Smooth muscle cell (in vitro differentiated cells): ENCODE results near the gene CIB2. TPM values are rescaled to one million over a fixed set of nuclear protein-coding genes. Genes with fewer than 3 reads are reported as not detected.

Experiments
- DNase-seq: peaks from one replicate; lab custom pipeline; 2025; ENCODE audit not compliant: unreplicated experiment; lab: John Stamatoyannopoulos, UW
- H2AFZ ChIP-seq: fragments of 200-600 bp; sonication (generic); 2 replicates; pipeline ENCODE4 v1.6.0; 2016; ENCODE audit warnings: antibody characterized with exemption, low read depth, mild to moderate bottlenecking
- H3F3A ChIP-seq: fragments of 200-600 bp; sonication (generic); 2 replicates; pipeline ENCODE4 v1.6.0; 2017; ENCODE audit warnings: antibody characterized with exemption, low read depth
- H3K27ac ChIP-seq: fragments of 200-600 bp; sonication (generic); 2 replicates; pipeline ENCODE4 v1.5.1; 2016; ENCODE audit warnings: low read depth, mild to moderate bottlenecking
- H3K27me3 ChIP-seq: fragments of 200-600 bp; sonication (generic); 2 replicates; pipeline ENCODE4 v1.6.1; 2016; ENCODE audit warnings: low read depth, mild to moderate bottlenecking
- H3K36me3 ChIP-seq: fragments of 200-600 bp; sonication (generic); 2 replicates; pipeline ENCODE4 v1.5.1; 2016; ENCODE audit warnings: low read depth
- H3K4me1 ChIP-seq: fragments of 200-600 bp; sonication (generic); 2 replicates; pipeline ENCODE4 v1.5.1; 2016; ENCODE audit warnings: low read depth
- H3K4me2 ChIP-seq: fragments of 200-600 bp; sonication (generic); 2 replicates; pipeline ENCODE4 v1.6.0; 2016; ENCODE audit warnings: mild to moderate bottlenecking
- H3K4me3 ChIP-seq: fragments of 200-600 bp; sonication (generic); 2 replicates; pipeline ENCODE4 v1.5.1; 2016; ENCODE audit warnings: mild to moderate bottlenecking
- H3K79me2 ChIP-seq: fragments of 200-600 bp; sonication (generic); 2 replicates; pipeline ENCODE4 v1.6.0; 2016; ENCODE audit warnings: low read depth, mild to moderate bottlenecking
- H3K9ac ChIP-seq: fragments of 200-600 bp; sonication (generic); 2 replicates; pipeline ENCODE4 v1.6.0; 2016; ENCODE audit warnings: low read depth
- H3K9me3 ChIP-seq: fragments of 200-600 bp; sonication (generic); replicated peaks from 2 replicates; pipeline ENCODE4 v1.5.1; 2016; ENCODE audit warnings: low read depth
- H4K20me1 ChIP-seq: fragments of 200-600 bp; sonication (generic); 2 replicates; pipeline ENCODE4 v1.6.0; 2016; ENCODE audit warnings: low read depth
- CTCF ChIP-seq: fragments of 200-600 bp; sonication (generic); IDR thresholded peaks from 2 replicates; pipeline ENCODE4 v1.5.1; 2017; ENCODE audit warnings: borderline replicate concordance, mild to moderate bottlenecking, antibody characterized with exemption; ENCODE audit not compliant: insufficient read depth, poor library complexity, severe bottlenecking
- WGBS: methylation state at CpG from one replicate; pipeline ENCODE4 v1.1.7; 2016; ENCODE audit warnings: low lambda C conversion rate; 5-methylcytosine and 5-hydroxymethylcytosine counted together
- polyA plus RNA-seq: library from polyadenylated mRNA; unstranded; fragments of >200 nt; fragmentation: Nextera tagmentation; extraction: Ambion mirVana; gene quantifications from 2 replicates; pipeline ENCODE4 v1.2.1, GENCODE V29; 2016
- total RNA-seq: library from RNA; depleted of rRNA; stranded (reverse); fragments of >200 nt; gene quantifications from 2 replicates; pipeline ENCODE4 v1.2.3, GENCODE V29; 2014

Gene CIB2
- total RNA-seq (17.7 and 20.9 TPM in 2 replicates), polyA plus RNA-seq (21.7 and 29.3 TPM in 2 replicates)

GRCh38 chr15:78131295-78132061 lies at the start of gene CIB2:
TSS of gene CIB2 (minus strand) at chr15:78131445. CDS start at chr15:78131215, 230 bp downstream.
- Histone ChIP-seq H3K4me2 (peak within 1 kb of the TSS; percentile 100), H3K4me1 (peaks cover 10% of the 10 kb centered on the region), H3K36me3 (no peaks in the 10 kb centered on the region), H4K20me1 (no peaks in the 10 kb centered on the region), H3K27me3 (no peaks in the 10 kb centered on the region), H3K9me3 (no peaks in the 10 kb centered on the region), H3K79me2 (no peaks in the 10 kb centered on the region), H3K9ac (peak within 1 kb of the TSS; percentile 64), H3K4me3 (peak within 1 kb of the TSS; percentile 73), H3K27ac (peak within 1 kb of the TSS; percentile 66), H2AFZ (peak within 1 kb of the TSS; percentile 91), H3F3A (peaks cover 4% of the 10 kb centered on the region)
- WGBS: 1% methylated on average over 72 of the region's 79 CpGs
- TF ChIP-seq CTCF: peak; percentile 57
- DNase-seq: peak; percentile 42

GRCh38 chr15:78179906-78180305 lies 48.7 kb upstream of the CIB2 start:
- Histone ChIP-seq H3K4me3 (no peak overlapping the region), H3K4me1 (no peaks in the 10 kb centered on the region), H3K9ac (no peak overlapping the region), H3F3A (no peaks in the 10 kb centered on the region), H3K9me3 (no peaks in the 10 kb centered on the region), H4K20me1 (no peaks in the 10 kb centered on the region), H3K79me2 (no peaks in the 10 kb centered on the region), H3K27me3 (no peaks in the 10 kb centered on the region), H3K27ac (no peak overlapping the region), H2AFZ (no peak overlapping the region), H3K4me2 (no peak overlapping the region), H3K36me3 (no peaks in the 10 kb centered on the region)
- DNase-seq: no peak
- WGBS: 88% methylated on average over 5 of the region's 5 CpGs
- no peak for TF ChIP-seq CTCF

GRCh38 chr15:78179286-78179840 lies 48.1 kb upstream of the CIB2 start:
- H3K4me3 ChIP-seq: no peak overlapping the region
- H3K27me3 ChIP-seq: no peaks in the 10 kb centered on the region
- no peak for TF ChIP-seq CTCF
- H3K4me2 ChIP-seq: no peak overlapping the region
- H4K20me1 ChIP-seq: no peaks in the 10 kb centered on the region
- H3K9me3 ChIP-seq: no peaks in the 10 kb centered on the region
- H3K4me1 ChIP-seq: no peaks in the 10 kb centered on the region
- H3K9ac ChIP-seq: no peak overlapping the region
- WGBS: 86% methylated on average over 12 of the region's 12 CpGs
- no peaks in the 10 kb centered on the region for H3F3A ChIP-seq
- no peak overlapping the region for H2AFZ ChIP-seq
- H3K79me2 ChIP-seq: no peaks in the 10 kb centered on the region
- no peak for DNase-seq
- H3K36me3 ChIP-seq: no peaks in the 10 kb centered on the region
- no peak overlapping the region for H3K27ac ChIP-seq
